HG02981 (cell line): ENCODE measurements around the gene HIKESHI.
"Not testable (repeated sequence)": the region's sequence is repeated elsewhere in the genome, so short reads cannot be mapped to it uniquely, and the experiment has no call there.

Source experiments
- ATAC-seq: cut with Tn5 transposase; IDR thresholded peaks from one replicate; pipeline ENCODE4 v1.9.1; 2021; ENCODE audit warnings: mild to moderate bottlenecking, moderate library complexity; ENCODE audit not compliant: unreplicated experiment

HIKESHI gene

GRCh38 chr11:86292912-86293616 is 9.0 kb upstream of the HIKESHI start:
- peak; percentile 77 for ATAC-seq

GRCh38 chr11:86294026-86294425 is 8.0 kb upstream of the HIKESHI start:
- ATAC-seq: no peak

- ATAC-seq: peak; percentile 6
These were observed 323 bp upstream of the HIKESHI start for GRCh38 chr11:86301742-86302091.

GRCh38 chr11:86303257-86303656 is 1.2 kb downstream of the HIKESHI start:
- ATAC-seq: no peak

GRCh38 chr11:86308710-86309109 is 6.7 kb downstream of the HIKESHI start:
- not testable (repeated sequence) for ATAC-seq

GRCh38 chr11:86313793-86314192 is 11.8 kb downstream of the HIKESHI start:
- no peak for ATAC-seq

- ATAC-seq: no peak
These were observed 12.6 kb downstream of the HIKESHI start for GRCh38 chr11:86314636-86315035.

GRCh38 chr11:86335131-86335767 is 33.2 kb downstream of the HIKESHI start:
- ATAC-seq: no peak

- ATAC-seq: no peak
These were observed 35.2 kb downstream of the HIKESHI start for GRCh38 chr11:86337227-86337626.

- no peak for ATAC-seq
These were observed 39.3 kb downstream of the HIKESHI start for GRCh38 chr11:86341382-86341781.

GRCh38 chr11:86346513-86346912 is 44.5 kb downstream of the HIKESHI start:
- ATAC-seq: no peak

- ATAC-seq: no peak
These were observed 53.2 kb downstream of the HIKESHI start for GRCh38 chr11:86355256-86355655.

- not testable (repeated sequence) for ATAC-seq
These were observed 55.4 kb downstream of the HIKESHI start for GRCh38 chr11:86357412-86357811.

GRCh38 chr11:86358720-86359119 is 56.7 kb downstream of the HIKESHI start:
- no peak for ATAC-seq

- ATAC-seq: no peak
These were observed 58.8 kb downstream of the HIKESHI start for GRCh38 chr11:86360775-86361395.

- ATAC-seq: no peak
These were observed 61.4 kb downstream of the HIKESHI start for GRCh38 chr11:86363424-86363823.

GRCh38 chr11:86365546-86365945 is 63.5 kb downstream of the HIKESHI start:
- no peak for ATAC-seq

GRCh38 chr11:86369668-86370067 is 67.6 kb downstream of the HIKESHI start:
- no peak for ATAC-seq

- no peak for ATAC-seq
These were observed 68.1 kb downstream of the HIKESHI start for GRCh38 chr11:86370171-86370570.

- no peak for ATAC-seq
These were observed 69.0 kb downstream of the HIKESHI start for GRCh38 chr11:86370922-86371594.

- no peak for ATAC-seq
These were observed 70.0 kb downstream of the HIKESHI start for GRCh38 chr11:86372041-86372440.

GRCh38 chr11:86372586-86372985 is 70.5 kb downstream of the HIKESHI start:
- no peak for ATAC-seq
